VCaP (cell line): ENCODE results near the gene RSPH9.
"Not testable (repeated sequence)": the region's sequence is repeated elsewhere in the genome, so short reads cannot be mapped to it uniquely, and the experiment has no call there.

Source experiments
- H3K27ac ChIP-seq: fragments of 450-650 bp; 2 replicates; pipeline ENCODE4 v1.5.1; 2017
- CTCF ChIP-seq: fragments of 450-650 bp; conservative IDR thresholded peaks from 2 replicates; pipeline ENCODE4 v1.5.1; 2017; ENCODE audit warnings: mild to moderate bottlenecking, moderate library complexity

Gene RSPH9

GRCh38 chr6:43699564-43700186 lies 54.8 kb downstream of the RSPH9 start:
- no peak for TF ChIP-seq CTCF
- H3K27ac ChIP-seq: peak overlapping the region; percentile 67

GRCh38 chr6:43700939-43701560 lies 56.2 kb downstream of the RSPH9 start:
- H3K27ac ChIP-seq: not testable (repeated sequence)

- TF ChIP-seq CTCF: no peak
- H3K27ac ChIP-seq: no peak overlapping the region
Measured at GRCh38 chr6:43702171-43702533, 57.3 kb downstream of the RSPH9 start.

GRCh38 chr6:43702534-43703440 lies 58.0 kb downstream of the RSPH9 start:
- no peak for TF ChIP-seq CTCF
- peak overlapping the region; percentile 58; the same call in 1 of the 2 replicates for H3K27ac ChIP-seq

GRCh38 chr6:43703512-43704429 lies 58.9 kb downstream of the RSPH9 start:
- peak overlapping the region; percentile 58 for H3K27ac ChIP-seq
- TF ChIP-seq CTCF: no peak

- H3K27ac ChIP-seq: peak overlapping the region; percentile 58
- TF ChIP-seq CTCF: no peak
Measured at GRCh38 chr6:43705996-43706395, 61.2 kb downstream of the RSPH9 start.

GRCh38 chr6:43706788-43707187 lies 62.0 kb downstream of the RSPH9 start:
- H3K27ac ChIP-seq: 0 out of 2 replicates have a peak overlapping the region, but pooled peaks have one; percentile 58
- TF ChIP-seq CTCF: no peak
